ENCODE data around the gene FBLN7. TPM values are rescaled to one million over a fixed set of nuclear protein-coding genes. Genes with fewer than 3 reads are reported as not detected.

The FBLN7 gene
- total RNA-seq, 1 donor from 2014 or later = 0.41 TPM

- DNase-seq (ENCODE audit: low spot score in 2 of 2) = no peak
- FAIRE-seq = no peak
These were observed 79.7 kb downstream of the FBLN7 start for GRCh38 chr2:112217854-112218253.

- FAIRE-seq = no peak
- DNase-seq (ENCODE audit: low spot score in 2 of 2) = no peak
These were observed 82.0 kb downstream of the FBLN7 start for GRCh38 chr2:112220186-112220585.

GRCh38 chr2:112220831-112221230, 82.6 kb downstream of the FBLN7 start:
- no peak for DNase-seq (ENCODE audit: low spot score in 2 of 2)
- no peak for FAIRE-seq

- DNase-seq (ENCODE audit: low spot score in 2 of 2) (no peak), FAIRE-seq (no peak)
These were observed 91.2 kb downstream of the FBLN7 start for GRCh38 chr2:112229348-112229747.

DNA sequence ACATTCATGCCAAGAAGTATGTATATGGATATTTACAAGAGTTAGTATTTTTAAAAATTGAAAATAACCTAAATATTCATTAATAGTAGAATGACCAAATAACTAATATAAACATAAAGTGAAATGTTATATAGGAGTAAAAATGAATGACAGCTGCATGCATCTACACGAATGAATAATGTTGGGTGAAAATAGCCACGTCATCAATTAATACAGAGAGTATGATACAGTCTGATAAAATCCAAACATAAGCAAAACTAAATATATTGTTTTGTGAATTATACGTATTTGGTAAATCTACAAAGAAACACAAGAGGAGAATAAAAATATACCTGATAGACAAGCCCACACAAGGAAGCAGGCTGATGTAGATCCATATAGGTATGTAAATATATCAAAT, 92.2 kb downstream of the FBLN7 start:
- FAIRE-seq (no peak), DNase-seq (ENCODE audit: low spot score in 2 of 2) (no peak)

Other genes with a start within 250 kb of the FBLN7 start
- 2.4 TPM for gene MERTK, start 239.8 kb upstream of the FBLN7 start, total RNA-seq
- 12.6 TPM for gene TMEM87B, start 83.1 kb upstream of the FBLN7 start, total RNA-seq
- gene ZC3H8, start 116.7 kb downstream of the FBLN7 start, total RNA-seq = 19.6 TPM
- 19.6 TPM for gene ZC3H6, start 137.2 kb downstream of the FBLN7 start, total RNA-seq